Left ventricle myocardium inferior (tissue), 1 donor: ENCODE data around the gene TEN1. TPM values are rescaled to one million over a fixed set of nuclear protein-coding genes. Genes with fewer than 3 reads are reported as not detected.

Experiments
- DNase-seq: peaks from one replicate; pipeline ENCODE4 v3.0.0-alpha.2; 2020
- H3K27ac ChIP-seq: fragments of 200-600 bp; replicated peaks from 2 replicates; pipeline ENCODE4 v1.8.0; 2021
- H3K27me3 ChIP-seq: fragments of 200-600 bp; 2 replicates; pipeline ENCODE4 v1.8.0; 2021; ENCODE audit warnings: low read depth
- H3K36me3 ChIP-seq: fragments of 200-600 bp; 2 replicates; pipeline ENCODE4 v1.8.0; 2021
- H3K4me1 ChIP-seq: fragments of 200-600 bp; 2 replicates; pipeline ENCODE4 v1.8.0; 2021
- H3K4me3 ChIP-seq: fragments of 200-600 bp; 2 replicates; pipeline ENCODE4 v1.8.0; 2021; ENCODE audit warnings: mild to moderate bottlenecking, moderate library complexity
- H3K9me3 ChIP-seq: fragments of 200-600 bp; replicated peaks from 2 replicates; pipeline ENCODE4 v1.8.0; 2021
- intact Hi-C: fragments of 100-400 bp; cut with micrococcal nuclease; formaldehyde crosslinking; loops from one replicate; pipeline ENCODE4 v1.11.0; 2022
- total RNA-seq: library from RNA; stranded (reverse); fragmentation: NEBNext Ultra II Directional; extraction: Animal tissue kit (Norgen Biotek cat#: 25700); gene quantifications from one replicate; pipeline ENCODE4 v1.2.1, GENCODE V29; 2021
- TF ChIP-seq, protein P1 (sequence below): fragments of 200-600 bp; IDR thresholded peaks from 2 replicates; pipeline ENCODE4 v1.8.0; 2021; ENCODE audit warnings: antibody characterized with exemption, mild to moderate bottlenecking, borderline replicate concordance
- donor health status: DM: no; HTN: yes; CAD: no; lungs with severe emphysema.

Gene TEN1
- total RNA-seq, 1 donor from 2014 or later, result 5.3 TPM

DNA sequence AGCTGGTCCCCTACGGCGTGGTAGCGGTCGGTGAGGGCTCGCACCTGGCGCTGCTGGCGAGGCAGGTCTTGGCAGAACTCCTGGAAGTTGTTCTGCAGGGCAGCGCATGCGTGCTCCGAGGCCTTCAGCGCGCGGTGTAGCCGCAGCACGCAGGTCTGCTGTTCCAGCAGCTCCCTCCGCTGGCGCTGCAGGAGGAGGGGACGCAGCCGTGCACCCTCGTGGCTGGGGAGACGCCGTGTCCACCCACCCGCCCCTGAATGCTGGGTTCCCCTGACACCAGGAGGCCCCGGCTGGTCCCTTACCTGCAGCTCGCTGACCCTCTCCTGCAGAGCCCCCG lies 35.9 kb downstream of the TEN1 start:
- peaks cover 17% of the 10 kb centered on the region for H3K27me3 ChIP-seq
- TF ChIP-seq, protein P1, sequence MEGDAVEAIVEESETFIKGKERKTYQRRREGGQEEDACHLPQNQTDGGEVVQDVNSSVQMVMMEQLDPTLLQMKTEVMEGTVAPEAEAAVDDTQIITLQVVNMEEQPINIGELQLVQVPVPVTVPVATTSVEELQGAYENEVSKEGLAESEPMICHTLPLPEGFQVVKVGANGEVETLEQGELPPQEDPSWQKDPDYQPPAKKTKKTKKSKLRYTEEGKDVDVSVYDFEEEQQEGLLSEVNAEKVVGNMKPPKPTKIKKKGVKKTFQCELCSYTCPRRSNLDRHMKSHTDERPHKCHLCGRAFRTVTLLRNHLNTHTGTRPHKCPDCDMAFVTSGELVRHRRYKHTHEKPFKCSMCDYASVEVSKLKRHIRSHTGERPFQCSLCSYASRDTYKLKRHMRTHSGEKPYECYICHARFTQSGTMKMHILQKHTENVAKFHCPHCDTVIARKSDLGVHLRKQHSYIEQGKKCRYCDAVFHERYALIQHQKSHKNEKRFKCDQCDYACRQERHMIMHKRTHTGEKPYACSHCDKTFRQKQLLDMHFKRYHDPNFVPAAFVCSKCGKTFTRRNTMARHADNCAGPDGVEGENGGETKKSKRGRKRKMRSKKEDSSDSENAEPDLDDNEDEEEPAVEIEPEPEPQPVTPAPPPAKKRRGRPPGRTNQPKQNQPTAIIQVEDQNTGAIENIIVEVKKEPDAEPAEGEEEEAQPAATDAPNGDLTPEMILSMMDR, result no peak
- H3K4me3 ChIP-seq, result no peak overlapping the region
- no peak for DNase-seq
- peaks cover 6% of the 10 kb centered on the region for H3K4me1 ChIP-seq
- H3K27ac ChIP-seq, result no peak overlapping the region
- no peaks in the 10 kb centered on the region for H3K9me3 ChIP-seq
- intact Hi-C loops, result no loop called here
- no peaks in the 10 kb centered on the region for H3K36me3 ChIP-seq

- TF ChIP-seq, protein P1, result no peak
- no peak overlapping the region for H3K27ac ChIP-seq
- peaks cover 38% of the 10 kb centered on the region for H3K27me3 ChIP-seq
- intact Hi-C loops, result no loop called here
- H3K4me3 ChIP-seq, result no peak overlapping the region
- no peaks in the 10 kb centered on the region for H3K9me3 ChIP-seq
- peaks cover 6% of the 10 kb centered on the region for H3K4me1 ChIP-seq
- no peak for DNase-seq
- H3K36me3 ChIP-seq, result no peaks in the 10 kb centered on the region
Measured at GRCh38 chr17:76017481-76018339, 38.7 kb downstream of the TEN1 start.

DNA sequence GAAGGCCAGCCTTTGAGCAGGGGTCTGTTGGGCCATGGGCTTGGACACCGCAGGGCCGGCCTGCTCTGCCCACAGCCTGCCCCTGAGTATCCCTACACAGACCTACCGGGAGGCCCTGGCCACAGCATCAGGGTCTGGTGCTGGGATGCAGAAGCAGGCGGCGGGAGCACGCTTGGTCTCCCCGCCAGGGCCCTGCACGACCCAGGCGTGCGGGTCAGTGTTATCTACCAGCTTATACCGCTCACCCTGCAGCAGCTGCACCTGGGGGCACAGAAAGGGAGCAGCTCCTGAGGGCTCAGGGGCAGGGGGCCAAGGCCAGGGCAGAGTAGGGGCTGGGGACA lies 39.3 kb downstream of the TEN1 start:
- Histone ChIP-seq H3K36me3 (no peaks in the 10 kb centered on the region), H3K4me3 (no peak overlapping the region), H3K27me3 (peaks cover 38% of the 10 kb centered on the region), H3K9me3 (no peaks in the 10 kb centered on the region), H3K4me1 (peaks cover 6% of the 10 kb centered on the region), H3K27ac (no peak overlapping the region)
- TF ChIP-seq, protein P1, result no peak
- intact Hi-C loops, result no loop called here
- no peak for DNase-seq

GRCh38 chr17:76018801-76019200 lies 39.8 kb downstream of the TEN1 start:
- Histone ChIP-seq H3K9me3 (no peaks in the 10 kb centered on the region), H3K27me3 (peaks cover 38% of the 10 kb centered on the region), H3K27ac (no peak overlapping the region), H3K4me1 (peaks cover 6% of the 10 kb centered on the region), H3K36me3 (no peaks in the 10 kb centered on the region), H3K4me3 (no peak overlapping the region)
- TF ChIP-seq, protein P1, result no peak
- intact Hi-C loops, result no loop called here
- DNase-seq, result no peak

GRCh38 chr17:76019833-76020467 lies 40.9 kb downstream of the TEN1 start:
- DNase-seq, result no peak
- H3K9me3 ChIP-seq, result no peaks in the 10 kb centered on the region
- no peak overlapping the region for H3K4me3 ChIP-seq
- H3K27ac ChIP-seq, result no peak overlapping the region
- H3K36me3 ChIP-seq, result no peaks in the 10 kb centered on the region
- H3K27me3 ChIP-seq, result peaks cover 31% of the 10 kb centered on the region
- intact Hi-C loops, result no loop called here
- TF ChIP-seq, protein P1, result no peak
- no peaks in the 10 kb centered on the region for H3K4me1 ChIP-seq
